Cerebellar cortex (tissue), 1 donor: ENCODE data around the gene TRIB2.

ENCODE experiments used
- DNase-seq: peaks from one replicate; pipeline ENCODE4 v3.0.0-alpha.2; 2015; ENCODE audit warnings: low spot score

TRIB2 gene

DNA sequence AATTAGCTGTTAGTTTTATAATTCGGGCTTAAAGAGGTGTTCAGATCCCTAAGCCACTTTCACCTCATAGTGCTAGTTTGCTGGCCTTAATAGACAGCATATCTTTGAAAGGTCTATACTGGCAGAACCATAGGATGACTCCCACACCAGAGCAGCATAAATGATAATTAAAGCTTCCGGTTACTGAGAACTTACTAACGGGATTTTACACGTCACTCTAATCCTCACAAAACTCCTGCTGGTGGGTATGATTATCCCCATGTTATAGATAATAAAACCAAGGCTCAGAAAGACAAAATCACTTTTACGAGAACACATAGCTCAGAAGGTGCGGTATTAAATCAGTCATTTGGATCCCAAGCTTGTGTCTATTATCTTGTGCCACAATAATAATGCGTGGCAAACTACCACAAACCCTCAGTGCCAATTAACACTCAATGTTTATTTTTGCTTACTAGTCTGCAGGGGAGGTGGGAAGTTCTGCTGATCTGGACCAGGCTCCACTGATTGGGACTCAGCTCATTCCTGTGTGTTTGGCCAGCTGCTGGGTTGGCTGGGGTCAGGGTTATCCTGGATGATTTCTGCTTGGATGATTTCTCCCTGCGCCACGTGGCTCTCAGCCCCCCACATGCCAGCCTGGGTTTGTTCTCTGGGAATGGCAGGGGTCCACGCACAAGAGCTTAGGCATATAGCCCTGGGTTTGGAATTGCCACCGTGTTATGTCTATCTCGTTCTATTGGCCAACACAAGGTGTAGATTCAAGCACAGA, 62.3 kb downstream of the TRIB2 start:
- DNase-seq: no peak

DNA sequence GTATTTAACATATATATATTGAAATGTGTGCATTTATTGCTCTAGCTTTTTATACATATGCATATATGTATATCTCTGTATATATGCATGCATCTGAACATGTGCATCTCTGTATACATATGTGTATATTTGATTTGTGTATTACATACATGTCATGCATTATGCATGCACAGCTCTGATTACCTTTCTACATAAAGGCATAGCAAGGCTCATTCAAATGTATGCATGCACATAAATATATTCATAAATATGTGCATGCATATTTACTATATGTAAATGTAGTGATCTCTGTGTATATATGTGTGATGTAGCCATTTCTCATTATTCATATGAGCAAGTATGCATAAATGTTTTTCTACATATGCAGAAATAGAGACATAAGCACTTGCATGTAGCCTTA, 64.6 kb downstream of the TRIB2 start:
- DNase-seq: no peak

DNA sequence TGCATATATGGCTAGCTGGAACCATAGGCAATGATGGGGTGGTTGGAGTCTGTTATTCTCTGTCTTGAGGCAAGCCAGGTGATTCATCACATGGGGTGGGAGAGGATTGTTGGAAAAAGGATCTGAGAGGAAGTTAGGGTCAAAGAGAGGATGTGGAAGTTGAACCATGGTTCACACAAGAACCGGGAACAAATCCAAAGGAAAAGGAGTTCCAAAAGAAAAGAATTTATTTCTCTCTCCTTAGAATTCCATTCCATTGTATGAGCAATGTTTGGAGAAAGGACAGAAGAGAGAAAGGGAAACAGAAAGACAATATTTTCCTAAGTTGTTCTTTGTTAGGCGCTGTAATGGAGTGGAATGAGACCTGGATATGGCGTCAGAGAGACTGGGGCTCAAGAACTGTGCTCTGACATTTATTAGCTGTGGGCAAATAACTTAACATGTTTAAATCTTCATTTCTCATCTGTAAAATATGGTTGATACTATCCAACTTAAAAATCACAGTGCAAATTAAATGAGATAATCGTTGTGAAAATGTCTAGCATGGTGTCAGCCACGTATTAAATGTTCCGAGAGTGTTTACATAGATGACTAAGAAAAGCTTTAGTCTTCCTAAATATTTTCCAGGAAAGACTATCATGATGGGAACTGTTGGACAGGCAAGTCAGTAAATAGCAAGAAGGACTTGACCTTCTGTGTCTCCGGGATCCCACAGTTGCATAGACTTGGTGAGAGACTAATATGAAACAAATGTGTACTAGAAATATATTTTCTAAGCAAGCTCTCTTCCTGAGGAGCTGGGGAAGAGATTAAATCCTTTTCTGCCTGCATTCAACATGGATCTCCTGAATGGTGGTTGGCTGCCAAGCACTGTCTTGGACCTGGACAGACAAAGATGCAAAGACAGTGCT, 71.4 kb downstream of the TRIB2 start:
- DNase-seq: no peak

DNA sequence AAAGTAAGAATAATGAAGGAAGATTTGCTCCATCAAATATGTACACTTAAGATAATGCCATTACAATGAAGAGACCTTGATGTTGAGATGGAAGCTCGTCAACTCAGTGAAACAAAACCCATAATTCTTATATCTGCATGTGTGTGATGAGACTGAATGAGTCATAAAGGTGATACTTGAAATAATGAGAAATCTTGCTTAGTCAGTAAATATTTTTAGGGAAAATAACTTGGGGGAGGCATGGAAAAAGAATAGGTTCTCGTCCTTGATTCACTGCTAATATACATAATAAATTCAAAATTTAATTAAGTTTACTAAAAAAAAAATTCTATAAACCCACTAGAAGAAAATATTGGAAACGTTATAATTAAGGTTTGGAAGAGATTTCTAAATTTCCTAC, 75.2 kb downstream of the TRIB2 start:
- no peak for DNase-seq
